ENCODE data around the gene DTYMK.

Gene DTYMK

GRCh38 chr2:241708879-241709278 lies 22.3 kb upstream of the DTYMK start:
- in situ Hi-C loops (cut with HindIII; ENCODE audit: low sequenced_read_pairs): no loop called here

GRCh38 chr2:241706537-241706936 lies 19.9 kb upstream of the DTYMK start:
- in situ Hi-C loops (cut with HindIII; ENCODE audit: low sequenced_read_pairs): no loop called here

GRCh38 chr2:241703032-241703604 lies 16.5 kb upstream of the DTYMK start:
- in situ Hi-C loops (cut with HindIII; ENCODE audit: low sequenced_read_pairs): no loop called here

- in situ Hi-C loops (cut with HindIII; ENCODE audit: low sequenced_read_pairs): no loop called here
These were observed 15.8 kb upstream of the DTYMK start for GRCh38 chr2:241702155-241703031.

GRCh38 chr2:241701399-241702154 lies 15.0 kb upstream of the DTYMK start, which contains the start of gene ING5:
Gene ING5, plus strand, starts transcription at chr2:241702039. Its CDS starts 27 bp downstream, at chr2:241702066.
- in situ Hi-C loops (cut with HindIII; ENCODE audit: low sequenced_read_pairs): no loop called here

- in situ Hi-C loops (cut with HindIII; ENCODE audit: low sequenced_read_pairs): no loop called here
These were observed 14.5 kb upstream of the DTYMK start for GRCh38 chr2:241701149-241701398.

GRCh38 chr2:241695651-241696050 lies 9.0 kb upstream of the DTYMK start:
- in situ Hi-C loops (cut with HindIII; ENCODE audit: low sequenced_read_pairs): no loop called here

- in situ Hi-C loops (cut with HindIII; ENCODE audit: low sequenced_read_pairs): no loop called here
These were observed 5.8 kb upstream of the DTYMK start for GRCh38 chr2:241692448-241692847.

GRCh38 chr2:241690202-241690717 lies 3.6 kb upstream of the DTYMK start:
- in situ Hi-C loops (cut with HindIII; ENCODE audit: low sequenced_read_pairs): no loop called here

- in situ Hi-C loops (cut with HindIII; ENCODE audit: low sequenced_read_pairs): no loop called here
These were observed 2.7 kb upstream of the DTYMK start for GRCh38 chr2:241689306-241689705.

- in situ Hi-C loops (cut with HindIII; ENCODE audit: low sequenced_read_pairs): no loop called here
These were observed 328 bp downstream of the DTYMK start for GRCh38 chr2:241686324-241686649.

- in situ Hi-C loops (cut with HindIII; ENCODE audit: low sequenced_read_pairs): no loop called here
These were observed 5.6 kb downstream of the DTYMK start for GRCh38 chr2:241680827-241681599.

- in situ Hi-C loops (cut with HindIII; ENCODE audit: low sequenced_read_pairs): no loop called here
These were observed 6.6 kb downstream of the DTYMK start for GRCh38 chr2:241680044-241680443.

- in situ Hi-C loops (cut with HindIII; ENCODE audit: low sequenced_read_pairs): no loop called here
These were observed 7.7 kb downstream of the DTYMK start for GRCh38 chr2:241678784-241679540.

- in situ Hi-C loops (cut with HindIII; ENCODE audit: low sequenced_read_pairs): no loop called here
These were observed 8.3 kb downstream of the DTYMK start for GRCh38 chr2:241678307-241678706.

GRCh38 chr2:241677392-241677791 lies 9.2 kb downstream of the DTYMK start:
- in situ Hi-C loops (cut with HindIII; ENCODE audit: low sequenced_read_pairs): no loop called here

- in situ Hi-C loops (cut with HindIII; ENCODE audit: low sequenced_read_pairs): no loop called here
These were observed 9.9 kb downstream of the DTYMK start for GRCh38 chr2:241676665-241677064.

GRCh38 chr2:241675885-241676284 lies 10.7 kb downstream of the DTYMK start:
- in situ Hi-C loops (cut with HindIII; ENCODE audit: low sequenced_read_pairs): no loop called here

- in situ Hi-C loops (cut with HindIII; ENCODE audit: low sequenced_read_pairs): no loop called here
These were observed 12.6 kb downstream of the DTYMK start for GRCh38 chr2:241673797-241674725.
